DMS53 (cell line): ENCODE data around the gene APPL1.

Experiments used
- DNase-seq: peaks from one replicate; lab custom pipeline; 2025; lab: John Stamatoyannopoulos, UW

The APPL1 gene

DNA sequence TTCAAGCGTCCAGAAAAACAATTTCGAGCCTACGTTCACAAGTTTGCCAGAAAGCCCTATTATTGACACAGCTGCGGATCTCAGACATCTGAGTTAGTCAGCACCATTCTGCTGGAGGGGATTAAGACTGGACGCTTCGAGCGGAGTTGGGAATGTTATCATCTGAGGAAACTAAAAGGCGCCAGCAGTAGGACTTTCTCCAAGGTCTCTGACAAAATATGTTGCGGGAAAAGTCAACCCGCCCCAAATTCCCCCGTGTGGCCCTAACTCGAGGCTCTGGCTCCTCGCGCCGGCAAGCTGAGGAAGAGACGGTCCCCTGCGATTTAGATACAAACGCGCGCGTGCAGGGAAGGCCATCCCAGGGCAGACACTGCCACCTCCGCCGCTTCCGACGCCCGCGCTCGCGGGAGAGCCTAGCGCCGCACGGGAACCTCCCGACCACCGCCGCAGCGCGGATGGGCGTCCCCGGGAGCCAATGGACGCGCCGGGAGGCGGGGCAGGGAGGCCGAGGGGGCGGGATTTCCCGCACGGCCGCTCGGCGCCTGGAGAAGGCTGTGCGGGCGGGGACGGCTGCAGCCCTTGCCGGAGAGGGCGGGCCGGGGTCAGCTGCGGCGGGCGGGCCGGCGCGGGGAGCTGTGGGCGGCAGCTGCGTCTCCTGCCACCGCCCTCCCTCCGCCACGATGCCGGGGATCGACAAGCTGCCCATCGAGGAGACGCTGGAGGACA, at the start of gene APPL1:
Gene APPL1, plus strand, starts transcription at position 526 of the 726 bp plus-strand sequence. Its CDS starts 155 bp downstream, at position 681.
- DNase-seq: peak; percentile 89

DNA sequence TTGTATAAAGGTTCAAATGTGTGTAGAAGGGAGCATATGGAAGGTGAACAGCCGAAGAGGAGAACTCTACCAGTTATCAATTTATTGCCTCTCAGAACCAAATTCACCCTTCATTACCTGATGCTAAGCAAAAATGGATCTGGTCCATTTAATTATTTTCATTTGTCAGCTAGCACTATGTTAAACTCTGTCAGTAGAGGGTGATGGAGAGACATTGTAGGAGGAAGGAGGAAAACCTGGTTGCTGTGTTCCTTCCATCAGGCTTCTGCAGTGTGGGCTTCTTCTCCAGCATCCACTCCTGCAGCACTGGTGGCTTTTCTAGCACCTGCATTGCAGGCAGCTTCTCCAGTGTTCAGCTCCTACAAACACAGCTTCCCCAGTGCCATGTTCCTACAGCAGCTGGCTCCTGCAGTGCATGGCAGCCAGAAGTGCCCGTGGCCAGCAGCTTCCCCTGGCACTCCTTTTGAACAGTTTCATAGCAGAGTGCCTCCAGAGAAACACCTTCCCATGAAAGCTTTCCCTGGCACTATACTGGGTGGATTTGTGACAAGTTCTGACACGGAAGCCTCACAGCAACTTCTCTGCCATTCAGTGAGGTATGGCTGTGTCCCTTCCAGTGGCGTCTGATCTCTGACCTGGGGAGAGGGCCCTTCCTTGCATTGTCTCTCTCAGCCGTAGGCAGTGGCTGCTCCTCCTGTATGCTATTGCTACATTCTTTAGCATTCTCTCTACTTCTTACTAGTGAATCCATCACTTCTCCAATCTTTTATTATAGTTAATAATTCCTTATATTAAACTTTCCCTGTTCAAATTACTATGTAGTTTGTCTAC, 47.7 kb upstream of the APPL1 start:
- DNase-seq: peak; percentile 25

DNA sequence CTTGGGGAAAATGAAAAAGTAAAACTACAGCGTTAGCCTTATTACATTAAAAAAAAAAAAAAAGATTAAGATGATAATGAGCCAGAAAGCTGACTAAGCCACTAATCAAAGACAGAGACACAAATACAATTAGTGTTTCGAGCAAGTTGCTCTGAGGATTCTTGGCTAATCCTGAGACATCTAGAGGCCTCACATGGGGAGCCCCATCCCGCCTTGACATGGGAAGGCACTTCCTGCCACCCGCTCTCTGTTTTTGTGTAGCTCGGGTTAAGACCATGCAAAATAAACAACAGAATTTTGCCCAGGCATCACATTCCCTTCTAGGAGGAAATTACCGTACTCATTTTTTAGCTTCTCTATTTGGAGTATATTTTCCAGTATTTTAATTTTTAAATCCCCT, 43.0 kb upstream of the APPL1 start:
- DNase-seq: no peak

- DNase-seq: no peak
Measured at GRCh38 chr3:57192028-57192427, 35.5 kb upstream of the APPL1 start.

GRCh38 chr3:57194641-57195040, 32.9 kb upstream of the APPL1 start:
- DNase-seq: no peak

DNA sequence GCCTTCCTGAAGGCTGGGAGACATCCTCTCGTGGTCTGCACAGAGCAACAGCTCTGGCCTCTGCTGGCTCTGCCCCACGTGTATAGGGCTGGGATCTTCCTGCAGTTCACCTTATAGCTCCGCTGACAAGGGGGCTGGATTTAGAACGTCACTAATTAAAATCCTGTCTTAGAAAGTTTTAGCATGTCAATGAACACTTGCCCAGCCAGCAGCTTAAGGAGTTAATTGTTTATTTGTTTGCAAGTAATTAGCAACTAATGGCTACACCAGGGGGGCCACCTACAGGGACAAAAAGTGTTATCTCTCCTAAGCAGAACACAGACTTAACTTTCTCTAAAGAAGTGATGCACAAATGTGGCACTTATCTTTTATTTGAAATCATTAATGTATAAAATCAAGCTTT, 27.6 kb upstream of the APPL1 start, which contains the start of gene HESX1:
Gene HESX1, minus strand, starts transcription at position 84 of the 403 bp plus-strand sequence. Its CDS starts 60 bp downstream, at position 24.
- no peak for DNase-seq

- no peak for DNase-seq
Measured at GRCh38 chr3:57206423-57206822, 21.1 kb upstream of the APPL1 start.

DNA sequence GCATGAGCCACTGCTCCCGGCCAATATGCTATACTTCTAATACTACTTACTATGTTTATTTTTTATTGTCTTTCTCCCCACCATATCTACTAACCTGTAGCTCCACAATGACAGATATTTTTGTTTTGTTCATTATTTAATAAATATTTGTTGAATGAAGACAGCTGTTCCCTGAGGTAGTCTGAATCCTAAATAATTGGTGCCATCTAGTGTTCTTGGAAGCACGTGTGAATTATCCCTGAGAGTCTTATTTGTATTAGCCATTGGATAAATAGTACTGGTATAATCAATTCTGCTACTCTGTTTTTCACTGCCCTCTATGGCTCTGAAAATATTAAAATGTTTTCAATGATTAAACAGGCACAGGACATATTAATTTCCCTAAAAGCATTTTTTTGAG, 5.6 kb upstream of the APPL1 start:
- no peak for DNase-seq

GRCh38 chr3:57224856-57225255, 2.7 kb upstream of the APPL1 start:
- no peak for DNase-seq

GRCh38 chr3:57226176-57226575, 1.4 kb upstream of the APPL1 start:
- DNase-seq: no peak

- DNase-seq: peak; percentile 44
Measured at GRCh38 chr3:57227930-57228751, 612 bp downstream of the APPL1 start.

DNA sequence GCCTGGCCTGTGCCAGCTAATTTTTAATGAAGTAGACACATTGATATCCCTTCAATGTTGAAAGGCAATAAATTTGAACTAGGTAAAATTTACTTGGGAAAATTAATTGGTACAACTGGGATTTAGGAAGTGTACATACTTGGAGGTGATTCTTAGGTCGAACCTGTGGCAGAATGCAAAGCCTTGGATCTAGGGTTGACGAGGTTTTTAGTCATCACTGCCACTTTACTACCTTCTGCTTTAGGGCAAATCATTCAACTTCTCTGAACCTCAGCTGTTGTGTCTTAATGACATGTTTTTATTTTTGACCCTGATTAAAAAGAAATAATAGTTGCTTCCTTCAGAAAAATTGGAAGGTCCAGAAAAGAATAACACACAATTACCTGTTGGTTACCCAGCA, 2.5 kb downstream of the APPL1 start:
- no peak for DNase-seq

DNA sequence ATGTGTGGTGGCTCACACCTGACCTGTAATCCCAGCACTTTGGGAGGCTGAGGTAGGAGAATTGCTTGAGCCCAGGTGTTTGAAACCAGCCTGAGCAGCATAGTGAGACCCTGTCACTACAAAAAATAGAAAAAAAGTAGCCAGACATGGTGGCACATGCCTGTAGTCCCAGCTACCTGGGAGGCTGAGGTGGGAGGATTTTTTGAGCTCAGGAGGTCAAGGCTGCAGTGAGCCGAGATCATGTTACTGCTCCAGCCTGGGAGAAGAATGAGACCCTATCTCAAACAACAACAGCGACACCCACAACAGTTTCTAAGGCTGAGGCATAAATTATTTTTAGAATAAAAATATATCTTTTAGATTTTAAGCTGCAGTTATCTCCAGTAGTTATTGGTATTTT, 6.3 kb downstream of the APPL1 start:
- no peak for DNase-seq

- no peak for DNase-seq
Measured at GRCh38 chr3:57234613-57235575, 7.4 kb downstream of the APPL1 start.

GRCh38 chr3:57244946-57245345, 17.4 kb downstream of the APPL1 start:
- DNase-seq: peak; percentile 24

DNA sequence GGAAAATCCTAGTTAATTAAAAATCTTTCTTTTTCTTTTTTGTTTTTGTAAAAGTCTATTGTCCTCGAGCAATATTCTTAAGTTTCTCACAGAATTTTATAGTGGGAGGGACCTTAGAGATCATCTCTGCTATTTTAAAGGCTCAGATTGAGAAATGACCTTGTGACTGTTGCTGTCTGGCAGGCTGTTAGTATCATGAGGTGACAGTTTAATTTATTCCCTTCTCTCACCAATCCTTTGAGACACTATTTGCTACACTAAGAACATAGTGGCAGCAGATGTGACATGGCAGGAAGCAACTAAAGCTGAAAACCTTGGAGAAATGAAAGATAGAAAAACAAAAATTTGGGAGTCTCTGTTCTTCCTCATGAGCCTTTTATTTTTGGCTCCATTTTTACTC, 24.9 kb downstream of the APPL1 start:
- DNase-seq: no peak

DNA sequence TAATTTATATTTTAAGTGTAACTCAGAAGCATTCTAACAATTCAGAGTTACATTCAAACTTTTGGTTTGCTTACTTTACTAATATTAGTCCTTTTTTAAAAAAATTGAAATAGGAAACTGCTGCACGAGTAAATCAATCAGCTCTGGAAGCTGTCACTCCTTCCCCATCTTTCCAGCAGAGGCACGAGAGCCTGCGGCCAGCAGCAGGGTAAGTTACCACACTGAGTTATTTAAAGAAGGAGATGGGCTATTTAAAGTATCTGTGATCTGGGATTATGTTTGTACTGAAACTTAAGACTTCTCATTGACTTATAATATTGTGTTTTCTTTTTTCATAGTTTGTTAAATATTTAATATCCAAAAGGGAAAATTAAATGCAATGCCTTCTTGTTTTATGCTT, 29.3 kb downstream of the APPL1 start:
- DNase-seq: no peak

- no peak for DNase-seq
Measured at GRCh38 chr3:57257678-57258077, 30.1 kb downstream of the APPL1 start.

DNA sequence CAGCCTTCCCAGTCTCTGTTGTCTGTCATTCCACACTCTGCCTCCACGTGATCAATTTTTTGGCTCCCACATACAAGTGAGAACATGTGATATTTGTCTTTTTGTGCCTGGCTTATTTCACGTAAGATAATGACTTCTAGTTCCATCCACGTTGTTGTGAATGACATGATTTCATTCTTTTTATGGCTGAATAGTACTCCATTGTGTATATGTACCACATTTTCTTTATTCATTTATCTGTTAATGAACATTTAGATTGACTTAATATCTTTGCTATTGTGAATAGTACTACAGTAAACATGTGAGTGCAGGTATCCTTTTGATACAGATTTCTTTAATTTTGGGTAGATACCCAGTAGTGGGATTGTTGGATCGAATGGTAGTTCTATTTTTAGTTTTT, 33.6 kb downstream of the APPL1 start:
- DNase-seq: no peak

- no peak for DNase-seq
Measured at GRCh38 chr3:57261929-57262328, 34.4 kb downstream of the APPL1 start.

GRCh38 chr3:57268416-57268815, 40.9 kb downstream of the APPL1 start:
- DNase-seq: no peak
